ENCODE measurements around the gene ATG7.

GRCh38 chr3:11509173-11510000 lies 237.2 kb downstream of the ATG7 start:
- TF ChIP-seq CTCF (IDR thresholded peaks at IDR 0.05) (peak in 3 of 6 experiments; percentile 19 to 33 (median 32)), POLR2A (IDR thresholded peaks at IDR 0.05) (peak in 1 of 2 donors; percentile 77)
